Measurements from ENCODE around the gene IL10RA. TPM values are rescaled to one million over a fixed set of nuclear protein-coding genes. Genes with fewer than 3 reads are reported as not detected.

IL10RA gene
- total and polyA plus RNA-seq, 9 of the 15 experiments (the other 6 are each of a cell fraction or from before 2014, with no cell fraction given) = 0.17 to 17.3 (median 2.9) TPM

DNA sequence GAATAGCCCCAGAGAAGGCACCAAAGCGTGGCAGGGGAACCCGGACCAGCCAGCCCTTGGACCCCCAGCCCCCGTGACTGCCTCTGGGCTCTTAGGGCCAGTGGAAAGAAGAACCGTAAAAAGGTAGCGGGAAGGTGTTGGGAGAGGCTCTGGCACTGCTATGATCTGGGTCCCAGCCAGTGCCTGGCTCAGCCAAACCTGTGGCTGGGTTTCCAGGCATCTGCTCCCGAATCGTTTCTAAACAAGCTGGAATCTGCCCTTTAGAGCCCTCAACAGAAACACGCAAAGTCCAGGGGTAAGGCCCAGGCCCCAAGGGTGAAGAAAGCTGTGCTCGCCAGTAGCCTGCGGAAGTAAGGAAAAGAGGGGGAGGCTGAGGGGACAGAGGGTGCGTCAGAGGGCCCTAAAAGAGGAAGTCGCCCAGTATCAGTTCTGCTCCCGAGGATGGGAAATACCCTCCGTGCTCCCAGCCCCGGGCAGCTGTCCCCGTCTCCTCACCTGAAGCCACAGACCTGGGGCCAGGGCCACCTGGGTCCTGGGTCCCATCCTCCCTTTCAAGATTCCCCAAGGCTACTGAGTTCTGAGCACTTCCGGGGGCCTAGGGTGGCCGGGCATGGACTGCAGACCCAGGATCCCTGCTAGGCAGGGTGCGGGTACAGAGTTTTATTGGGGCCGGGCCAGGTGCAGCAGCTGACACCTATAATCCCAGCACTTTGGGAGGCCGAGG is 24.7 kb downstream of the IL10RA start (continued):
- TF ChIP-seq CREM (IDR thresholded peaks at IDR 0.05; ENCODE audit: low read depth) (peak; percentile 83), JUN (IDR thresholded peaks at IDR 0.05; ENCODE audit: borderline replicate concordance, low read depth, low read length) (0 out of 2 replicates have a peak, but pooled peaks have one; percentile 28), JUN (CRISPR knock-in tag; IDR thresholded peaks at IDR 0.05; ENCODE audit: borderline replicate concordance) (no peak), ZNF696 (CRISPR knock-in tag; conservative IDR thresholded peaks at IDR 0.05) (no peak), FUS (optimal IDR thresholded peaks at IDR 0.05; ENCODE audit: low read depth, low read length) (no peak)
- TF ChIP-seq, protein P1, sequence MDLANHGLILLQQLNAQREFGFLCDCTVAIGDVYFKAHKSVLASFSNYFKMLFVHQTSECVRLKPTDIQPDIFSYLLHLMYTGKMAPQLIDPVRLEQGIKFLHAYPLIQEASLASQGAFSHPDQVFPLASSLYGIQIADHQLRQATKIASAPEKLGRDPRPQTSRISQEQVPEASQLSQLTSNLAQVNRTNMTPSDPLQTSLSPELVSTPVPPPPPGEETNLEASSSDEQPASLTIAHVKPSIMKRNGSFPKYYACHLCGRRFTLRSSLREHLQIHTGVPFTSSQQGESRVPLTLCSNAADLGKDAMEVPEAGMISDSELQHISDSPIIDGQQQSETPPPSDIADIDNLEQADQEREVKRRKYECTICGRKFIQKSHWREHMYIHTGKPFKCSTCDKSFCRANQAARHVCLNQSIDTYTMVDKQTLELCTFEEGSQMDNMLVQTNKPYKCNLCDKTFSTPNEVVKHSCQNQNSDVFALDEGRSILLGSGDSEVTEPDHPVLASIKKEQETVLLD (IDR thresholded peaks at IDR 0.05) = no peak
- TF ChIP-seq, protein P2, sequence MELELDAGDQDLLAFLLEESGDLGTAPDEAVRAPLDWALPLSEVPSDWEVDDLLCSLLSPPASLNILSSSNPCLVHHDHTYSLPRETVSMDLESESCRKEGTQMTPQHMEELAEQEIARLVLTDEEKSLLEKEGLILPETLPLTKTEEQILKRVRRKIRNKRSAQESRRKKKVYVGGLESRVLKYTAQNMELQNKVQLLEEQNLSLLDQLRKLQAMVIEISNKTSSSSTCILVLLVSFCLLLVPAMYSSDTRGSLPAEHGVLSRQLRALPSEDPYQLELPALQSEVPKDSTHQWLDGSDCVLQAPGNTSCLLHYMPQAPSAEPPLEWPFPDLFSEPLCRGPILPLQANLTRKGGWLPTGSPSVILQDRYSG (tag; conservative IDR thresholded peaks at IDR 0.05; ENCODE audit: low read depth) = no peak
